Prostate gland (tissue), 2 donors: ENCODE measurements around the gene TMEM30A. TPM values are rescaled to one million over a fixed set of nuclear protein-coding genes. Genes with fewer than 3 reads are reported as not detected.
A peak's percentile ranks its signal among the peaks of the same experiment; 100 is the strongest.

ENCODE experiments used
- DNase-seq: peaks from one replicate; pipeline ENCODE4 v3.0.0-alpha.2; 2019; ENCODE audit warnings: low spot score
- H3K27ac ChIP-seq, 2 donors: fragments of 200-600 bp; sonication (generic); 2 replicates each; pipeline ENCODE4 v1.5.1; 2017 to 2019
- H3K27me3 ChIP-seq: fragments of 200-600 bp; sonication (generic); replicated peaks from 2 replicates; pipeline ENCODE4 v1.5.1; 2019; ENCODE audit not compliant: insufficient read depth
- H3K36me3 ChIP-seq, 2 donors: fragments of 200-600 bp; sonication (generic); 1 replicate in 1 of 2; 2 replicates in 1 of 2; pipeline versions ENCODE4 v1.5.1 to v1.8.1; 2017 to 2019
- H3K4me1 ChIP-seq: fragments of 200-600 bp; sonication (generic); replicated peaks from 2 replicates; pipeline ENCODE4 v1.5.1; 2019
- H3K4me3 ChIP-seq, 2 donors: fragments of 200-600 bp; sonication (generic); 2 replicates each; pipeline ENCODE4 v1.5.1; 2017 to 2019
- H3K9me3 ChIP-seq: fragments of 200-600 bp; sonication (generic); 2 replicates; pipeline ENCODE4 v1.5.1; 2017
- POLR2A ChIP-seq: fragments of 450-650 bp; IDR thresholded peaks from one replicate; pipeline ENCODE4 v1.6.1; 2016; ENCODE audit warnings: antibody characterized with exemption, mild to moderate bottlenecking
- POLR2AphosphoS5 ChIP-seq: sonication (generic); formaldehyde crosslinking; IDR thresholded peaks from one replicate; pipeline ENCODE4 v1.6.1; 2017; ENCODE audit warnings: antibody characterized with exemption
- WGBS: methylation state at CpG from one replicate; pipeline ENCODE4 v1.1.5; 2018; 5-methylcytosine and 5-hydroxymethylcytosine counted together
- intact Hi-C: fragments of 100-400 bp; cut with DNase I; formaldehyde crosslinking; loops from one replicate; pipeline ENCODE4 v1.14.2; 2022
- total RNA-seq, 2 donors: library from RNA; depleted of rRNA; stranded (reverse); fragments of >200 nt; gene quantifications; one replicate each; pipeline ENCODE4 v1.1.0, GENCODE V29; 2016
- TF ChIP-seq, protein P1 (sequence below), 4 experiments: fragments of 200-600 bp in 2 of 4; fragments of 450-650 bp in 2 of 4; sonication (generic) in 2 of 4; IDR thresholded peaks; 1 replicate in 3 of 4; 2 replicates in 1 of 4; pipeline ENCODE4 v1.5.1; 2016 to 2019; ENCODE audit warnings: antibody characterized with exemption in 4 of 4, mild to moderate bottlenecking in 2 of 4, moderate library complexity in 2 of 4

Gene TMEM30A
- total RNA-seq, 2 donors from 2014 or later = 60.5 to 82.3 TPM

DNA sequence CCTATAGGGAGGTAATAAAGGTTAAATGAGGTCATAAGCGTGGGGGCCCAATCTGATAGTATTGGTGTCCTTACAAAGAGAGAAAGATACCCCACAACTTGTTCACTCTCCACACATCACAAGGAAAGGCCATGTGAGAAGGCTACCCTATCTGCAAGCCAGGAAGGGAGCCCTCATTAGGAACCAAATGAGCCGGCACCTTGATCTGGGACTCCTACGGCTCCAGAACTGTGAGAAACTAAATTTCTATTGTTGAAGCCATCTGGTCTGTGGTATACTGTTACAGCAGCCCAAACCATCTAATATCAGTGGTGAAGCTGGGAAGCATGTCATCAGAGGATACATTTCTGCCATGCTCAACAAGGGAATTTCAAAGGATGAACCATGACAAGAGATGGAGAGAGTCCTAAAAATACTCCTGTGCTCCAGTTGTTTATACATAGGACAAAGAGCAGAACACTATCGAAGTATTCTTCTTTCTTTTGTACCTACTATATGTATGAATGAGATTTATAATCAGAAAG is 51.4 kb downstream of the TMEM30A start:
- Histone ChIP-seq H3K27ac (no peak overlapping the region), H3K27me3 (no peaks in the 10 kb centered on the region), H3K4me1 (no peaks in the 10 kb centered on the region), H3K4me3 (no peak overlapping the region), H3K36me3 (no peaks in the 10 kb centered on the region), H3K9me3 (no peaks in the 10 kb centered on the region)
- TF ChIP-seq POLR2A (no peak), POLR2AphosphoS5 (no peak)
- TF ChIP-seq, protein P1, sequence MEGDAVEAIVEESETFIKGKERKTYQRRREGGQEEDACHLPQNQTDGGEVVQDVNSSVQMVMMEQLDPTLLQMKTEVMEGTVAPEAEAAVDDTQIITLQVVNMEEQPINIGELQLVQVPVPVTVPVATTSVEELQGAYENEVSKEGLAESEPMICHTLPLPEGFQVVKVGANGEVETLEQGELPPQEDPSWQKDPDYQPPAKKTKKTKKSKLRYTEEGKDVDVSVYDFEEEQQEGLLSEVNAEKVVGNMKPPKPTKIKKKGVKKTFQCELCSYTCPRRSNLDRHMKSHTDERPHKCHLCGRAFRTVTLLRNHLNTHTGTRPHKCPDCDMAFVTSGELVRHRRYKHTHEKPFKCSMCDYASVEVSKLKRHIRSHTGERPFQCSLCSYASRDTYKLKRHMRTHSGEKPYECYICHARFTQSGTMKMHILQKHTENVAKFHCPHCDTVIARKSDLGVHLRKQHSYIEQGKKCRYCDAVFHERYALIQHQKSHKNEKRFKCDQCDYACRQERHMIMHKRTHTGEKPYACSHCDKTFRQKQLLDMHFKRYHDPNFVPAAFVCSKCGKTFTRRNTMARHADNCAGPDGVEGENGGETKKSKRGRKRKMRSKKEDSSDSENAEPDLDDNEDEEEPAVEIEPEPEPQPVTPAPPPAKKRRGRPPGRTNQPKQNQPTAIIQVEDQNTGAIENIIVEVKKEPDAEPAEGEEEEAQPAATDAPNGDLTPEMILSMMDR (IDR thresholded peaks at IDR 0.05) = no peak
- intact Hi-C loops = no loop called here
- no peak for DNase-seq
- WGBS = 91% methylated on average over 4 of the region's 4 CpGs

DNA sequence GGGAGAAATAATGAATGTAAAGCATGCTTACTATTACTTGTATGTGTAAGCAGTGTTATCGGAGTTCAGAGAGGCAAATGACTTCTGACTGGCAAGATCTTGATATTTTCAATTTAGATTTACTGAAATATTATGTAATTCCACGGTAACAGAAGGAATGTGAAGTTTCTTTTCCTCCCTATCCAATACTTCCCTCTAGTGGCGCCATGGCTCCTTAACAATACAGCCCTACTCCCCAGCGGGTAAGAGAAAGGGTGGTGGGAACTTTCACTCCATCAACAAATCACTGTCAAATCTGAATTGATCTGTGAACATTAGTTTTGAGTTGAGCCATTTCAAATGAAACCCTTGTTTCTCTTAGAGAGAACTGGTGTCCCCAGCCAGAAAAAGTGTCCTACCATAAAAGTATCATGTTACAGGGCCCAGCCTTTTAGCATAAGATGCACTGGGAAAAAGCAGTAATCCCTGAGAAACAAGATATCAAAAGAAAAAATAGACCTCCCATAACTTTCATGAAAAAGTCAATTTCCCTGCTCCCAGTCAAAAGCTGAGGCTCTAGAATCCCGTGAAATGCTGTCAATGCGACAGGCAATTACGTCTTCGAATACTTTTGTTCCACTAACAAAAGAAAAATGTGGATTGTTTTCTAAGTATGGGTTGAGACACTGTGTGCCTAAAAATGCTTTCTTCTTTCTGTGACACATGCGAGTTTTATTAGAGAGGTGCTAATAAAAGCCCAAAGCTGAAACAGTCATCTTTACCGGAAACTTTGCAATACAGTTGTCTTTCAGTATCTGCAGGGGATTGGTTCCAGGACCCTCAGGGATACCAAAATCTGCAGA is 53.9 kb downstream of the TMEM30A start:
- H3K27ac ChIP-seq = no peak overlapping the region
- intact Hi-C loops = no loop called here
- DNase-seq = no peak

DNA sequence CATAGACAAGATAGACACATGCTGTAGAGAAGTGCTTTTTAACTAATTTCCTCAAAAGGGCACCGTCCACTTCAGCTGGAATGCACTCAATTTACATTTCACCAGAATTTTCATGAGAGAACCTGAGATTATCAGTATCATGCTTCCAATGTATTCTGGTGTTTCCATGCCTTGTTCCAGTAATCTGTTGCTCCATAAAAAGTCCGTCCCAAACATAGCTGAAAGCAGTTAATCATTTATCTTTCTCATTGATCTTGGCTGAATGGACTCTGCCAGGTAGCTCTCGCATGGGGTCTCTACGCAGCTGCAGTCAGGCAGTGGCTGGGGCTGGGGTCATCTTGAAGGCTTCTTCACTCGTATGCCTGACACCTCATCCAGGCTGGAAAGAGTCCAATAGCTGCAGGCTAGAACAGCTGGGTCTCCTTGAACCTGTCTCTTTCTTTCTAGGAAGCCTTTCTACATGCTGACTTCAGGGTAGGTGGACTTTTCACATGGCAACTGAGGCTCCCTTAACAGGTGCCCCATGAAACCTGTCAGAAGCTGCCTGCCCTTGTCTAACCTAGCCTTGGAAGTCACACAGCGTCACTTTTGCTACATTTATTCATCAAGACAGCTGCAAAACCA is 60.2 kb downstream of the TMEM30A start:
- Histone ChIP-seq H3K4me1 (no peaks in the 10 kb centered on the region), H3K27ac (no peak overlapping the region), H3K9me3 (no peaks in the 10 kb centered on the region), H3K36me3 (no peaks in the 10 kb centered on the region), H3K27me3 (no peaks in the 10 kb centered on the region), H3K4me3 (no peak overlapping the region)
- intact Hi-C loops = no loop called here
- no peak for TF ChIP-seq POLR2AphosphoS5
- TF ChIP-seq, protein P1 (IDR thresholded peaks at IDR 0.05) = no peak
- TF ChIP-seq POLR2A = no peak
- WGBS = 50% methylated on average over 6 of the region's 6 CpGs
- no peak for DNase-seq

More for the DNA sequence above, 53.9 kb downstream of the TMEM30A start:
- no peaks in the 10 kb centered on the region for H3K36me3 ChIP-seq
- H3K27me3 ChIP-seq = no peaks in the 10 kb centered on the region
- no peak for TF ChIP-seq POLR2AphosphoS5
- TF ChIP-seq POLR2A = no peak
- TF ChIP-seq, protein P1 (IDR thresholded peaks at IDR 0.05) = peak in 3 of 4 experiments; percentile 14 to 56 (median 43)
- no peaks in the 10 kb centered on the region for H3K4me1 ChIP-seq
- H3K4me3 ChIP-seq = no peak overlapping the region
- H3K9me3 ChIP-seq = no peaks in the 10 kb centered on the region
- WGBS = 39% methylated on average over 10 of the region's 10 CpGs

DNA sequence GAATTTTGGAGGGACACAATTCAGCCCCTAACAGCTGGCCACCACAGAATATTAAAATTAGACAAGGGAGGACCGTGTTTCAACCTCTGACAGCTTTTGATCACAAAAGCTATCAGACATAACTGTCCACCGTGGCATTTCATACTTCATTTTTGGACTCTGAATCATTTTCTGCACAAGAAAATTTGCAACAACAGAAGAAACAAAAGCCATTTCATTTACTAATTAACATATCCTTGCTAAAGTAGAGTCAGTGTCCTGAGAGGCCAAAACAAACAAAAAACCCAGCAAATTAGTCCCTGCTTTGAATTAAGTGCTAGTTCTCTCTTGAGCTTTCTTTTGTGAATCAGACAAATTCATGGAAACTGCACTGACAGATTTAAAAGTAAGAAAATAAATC is 61.2 kb downstream of the TMEM30A start:
- no peak overlapping the region for H3K27ac ChIP-seq
- TF ChIP-seq POLR2AphosphoS5 = no peak
- TF ChIP-seq, protein P1 (IDR thresholded peaks at IDR 0.05) = no peak
- TF ChIP-seq POLR2A = no peak
- H3K4me3 ChIP-seq = no peak overlapping the region
- H3K4me1 ChIP-seq = no peaks in the 10 kb centered on the region
- H3K27me3 ChIP-seq = no peaks in the 10 kb centered on the region
- H3K36me3 ChIP-seq = no peaks in the 10 kb centered on the region
- H3K9me3 ChIP-seq = no peaks in the 10 kb centered on the region
- no peak for DNase-seq
- 80% methylated on average over 2 of the region's 2 CpGs for WGBS
- intact Hi-C loops = no loop called here
